LNCaP clone FGC (cell line): ENCODE data around the gene KCNH2.

Experiments
- DNase-seq: peaks from one replicate; pipeline ENCODE4 v3.0.0-alpha.2; 2011; ENCODE audit warnings: low read depth
- H3K4me3 ChIP-seq: 2 replicates; pipeline ENCODE4 v1.5.1; 2011; ENCODE audit warnings: mild to moderate bottlenecking, low read depth, low read length, control low read depth
- TF ChIP-seq, protein P1 (sequence below): IDR thresholded peaks from 2 replicates; pipeline ENCODE4 v1.5.1; 2012; ENCODE audit warnings: mild to moderate bottlenecking; ENCODE audit not compliant: control insufficient read depth, insufficient read depth; ENCODE audit errors: extremely low read depth

Gene KCNH2

DNA sequence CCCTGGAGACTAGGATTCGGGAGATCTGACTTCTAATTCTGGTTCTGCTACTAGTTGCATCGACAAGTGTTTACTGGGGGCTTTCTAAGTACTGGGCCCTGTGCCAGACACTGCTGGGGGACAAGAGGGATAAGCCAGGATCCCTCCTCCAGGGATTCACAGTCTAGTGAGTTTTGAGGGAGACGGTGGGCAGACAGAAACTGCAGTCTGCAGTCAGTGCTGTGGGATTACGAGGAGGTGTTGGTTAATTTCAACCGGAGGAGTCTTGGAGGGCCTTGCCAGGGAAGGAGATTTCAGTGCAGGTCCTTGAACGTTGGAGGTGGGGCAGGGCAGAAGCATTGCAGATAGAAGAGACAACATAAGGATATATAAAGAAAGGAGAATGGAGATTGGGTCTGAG is 3.5 kb upstream of the KCNH2 start:
- DNase-seq = no peak
- H3K4me3 ChIP-seq = no peak overlapping the region
- TF ChIP-seq, protein P1, sequence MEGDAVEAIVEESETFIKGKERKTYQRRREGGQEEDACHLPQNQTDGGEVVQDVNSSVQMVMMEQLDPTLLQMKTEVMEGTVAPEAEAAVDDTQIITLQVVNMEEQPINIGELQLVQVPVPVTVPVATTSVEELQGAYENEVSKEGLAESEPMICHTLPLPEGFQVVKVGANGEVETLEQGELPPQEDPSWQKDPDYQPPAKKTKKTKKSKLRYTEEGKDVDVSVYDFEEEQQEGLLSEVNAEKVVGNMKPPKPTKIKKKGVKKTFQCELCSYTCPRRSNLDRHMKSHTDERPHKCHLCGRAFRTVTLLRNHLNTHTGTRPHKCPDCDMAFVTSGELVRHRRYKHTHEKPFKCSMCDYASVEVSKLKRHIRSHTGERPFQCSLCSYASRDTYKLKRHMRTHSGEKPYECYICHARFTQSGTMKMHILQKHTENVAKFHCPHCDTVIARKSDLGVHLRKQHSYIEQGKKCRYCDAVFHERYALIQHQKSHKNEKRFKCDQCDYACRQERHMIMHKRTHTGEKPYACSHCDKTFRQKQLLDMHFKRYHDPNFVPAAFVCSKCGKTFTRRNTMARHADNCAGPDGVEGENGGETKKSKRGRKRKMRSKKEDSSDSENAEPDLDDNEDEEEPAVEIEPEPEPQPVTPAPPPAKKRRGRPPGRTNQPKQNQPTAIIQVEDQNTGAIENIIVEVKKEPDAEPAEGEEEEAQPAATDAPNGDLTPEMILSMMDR = no peak

DNA sequence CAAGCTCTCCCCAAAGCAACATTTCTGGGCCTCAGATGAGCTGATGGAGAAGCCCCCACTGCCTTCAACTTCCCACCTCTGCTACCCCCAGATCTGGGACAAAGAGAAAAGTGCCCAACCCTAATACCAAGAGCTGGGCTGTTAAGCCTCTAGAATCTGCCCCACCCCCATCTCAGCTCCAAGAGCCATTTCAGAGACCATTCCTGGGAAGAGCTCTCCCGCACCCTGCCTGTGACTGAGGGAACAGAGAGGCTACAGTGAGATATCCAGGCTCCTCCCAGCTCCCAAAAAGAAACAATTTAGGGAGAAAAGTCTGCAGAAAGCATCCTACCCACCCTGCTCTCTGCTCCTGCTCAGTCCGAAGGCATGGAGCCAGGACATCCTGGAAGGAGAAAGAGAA is 2.5 kb upstream of the KCNH2 start:
- DNase-seq = no peak

DNA sequence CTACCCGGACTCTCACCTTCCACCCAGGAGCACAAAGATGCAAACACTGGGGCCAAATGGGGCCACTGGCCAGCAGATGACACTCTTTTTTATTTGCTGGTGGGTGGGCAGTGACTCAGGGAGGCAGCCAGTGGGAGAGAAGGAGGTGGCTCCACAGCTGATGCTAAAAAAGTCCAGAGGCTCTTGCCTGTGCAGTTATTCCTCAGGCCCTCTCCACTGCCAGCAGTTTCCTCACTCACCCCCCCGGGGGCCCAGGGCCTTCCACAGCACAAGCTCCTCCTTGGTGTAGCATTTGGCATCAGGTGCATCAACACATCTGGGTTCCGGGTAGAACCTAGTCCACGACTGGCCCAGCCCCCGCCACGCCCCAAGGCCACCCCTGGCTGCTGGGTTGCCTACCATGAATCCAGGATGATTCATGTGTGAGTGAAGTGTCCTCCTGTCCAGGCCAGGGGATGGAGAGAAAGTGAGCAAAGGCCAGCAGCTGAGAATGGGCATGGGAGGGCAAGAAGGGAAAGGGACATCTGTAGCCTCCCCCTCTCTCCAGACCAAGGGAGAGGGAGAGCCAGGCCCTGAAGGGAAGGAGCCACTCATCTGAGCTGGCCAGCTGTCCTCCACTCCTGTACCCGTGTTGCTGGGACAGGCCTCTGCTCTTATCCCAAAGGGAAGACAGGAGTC is 1.7 kb upstream of the KCNH2 start:
- H3K4me3 ChIP-seq = no peak overlapping the region
- no peak for DNase-seq
- TF ChIP-seq, protein P1 = no peak

More for the DNA sequence above, 2.5 kb upstream of the KCNH2 start:
- no peak overlapping the region for H3K4me3 ChIP-seq
- TF ChIP-seq, protein P1 = no peak

DNA sequence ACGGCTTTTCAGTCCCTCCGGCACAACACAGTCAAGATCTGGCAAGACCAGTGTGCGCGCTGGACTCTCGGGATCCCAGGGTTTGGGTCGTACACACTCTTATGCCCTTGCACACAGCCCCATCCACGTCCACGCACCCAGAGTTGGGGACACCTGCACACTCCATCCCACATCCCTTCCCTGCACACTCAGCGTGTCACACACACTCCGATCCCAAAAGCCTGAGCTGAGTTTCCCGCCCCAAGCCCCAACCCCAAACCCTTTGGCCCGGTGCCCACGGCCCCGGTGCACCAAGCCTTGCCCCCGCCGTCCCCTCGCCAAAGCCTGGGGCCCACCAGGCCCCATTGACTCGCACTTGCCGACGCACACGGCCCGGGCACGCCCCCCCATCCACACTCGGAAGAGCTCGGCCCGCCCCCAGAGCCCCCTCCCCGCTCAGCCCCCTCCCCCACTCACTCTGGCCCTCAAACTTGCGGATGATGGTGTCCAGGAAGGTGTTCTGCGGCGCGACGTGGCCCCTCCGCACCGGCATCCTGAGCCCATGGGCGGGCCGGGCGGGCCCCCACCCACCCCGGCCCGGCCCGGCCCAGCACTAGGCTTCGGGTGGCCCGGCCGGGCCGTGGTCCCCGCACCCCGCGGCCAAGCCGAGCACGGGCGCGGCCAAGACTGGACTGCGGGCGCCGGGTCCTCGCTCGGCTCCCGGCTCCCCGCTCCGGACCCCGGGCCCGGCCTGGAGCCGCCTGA is 567 bp downstream of the KCNH2 start:
- DNase-seq = no peak
- TF ChIP-seq, protein P1 = no peak
- H3K4me3 ChIP-seq = peak overlapping the region; percentile 30

DNA sequence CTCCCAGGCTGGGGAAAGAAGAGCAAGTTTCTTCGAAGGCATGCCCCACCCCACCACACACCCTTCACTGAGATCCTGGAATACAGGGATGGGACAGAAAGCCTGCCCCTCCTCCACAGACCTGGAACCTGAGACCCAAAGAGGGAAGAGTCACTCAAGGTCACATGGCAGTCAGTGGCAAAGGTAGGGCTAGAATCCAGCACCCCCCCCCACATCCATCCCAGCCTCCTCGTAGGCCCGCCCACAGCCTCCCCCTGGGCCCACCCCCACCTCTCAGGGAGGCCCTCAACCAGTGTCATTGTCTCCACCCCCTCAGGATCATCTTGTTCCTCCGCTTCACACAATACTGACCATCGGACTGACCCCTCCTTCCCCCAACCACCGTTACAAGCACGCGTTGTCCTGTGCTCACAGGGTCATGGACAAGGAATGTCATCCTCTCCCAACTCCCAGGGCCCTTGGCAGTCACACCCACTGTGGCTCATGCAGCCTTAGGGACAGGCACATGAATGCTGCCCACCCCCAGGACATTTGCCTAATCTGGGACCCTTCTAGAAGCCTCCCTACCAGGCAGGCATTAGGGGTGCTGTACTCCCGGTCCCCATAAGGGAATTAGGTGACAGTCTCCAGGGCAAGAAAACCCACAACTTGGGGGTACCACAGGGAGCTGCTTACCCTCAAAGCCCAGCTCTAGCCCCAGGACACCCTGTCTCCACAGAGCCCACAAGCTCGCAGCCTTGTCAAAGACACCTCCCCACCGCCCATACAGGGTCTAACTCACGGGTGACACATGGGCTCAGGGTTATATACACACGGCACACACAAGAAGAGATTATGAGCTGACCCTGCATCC is 1.4 kb downstream of the KCNH2 start:
- no peak overlapping the region; the same call in 1 of the 2 replicates for H3K4me3 ChIP-seq
- DNase-seq = no peak
- TF ChIP-seq, protein P1 = no peak

DNA sequence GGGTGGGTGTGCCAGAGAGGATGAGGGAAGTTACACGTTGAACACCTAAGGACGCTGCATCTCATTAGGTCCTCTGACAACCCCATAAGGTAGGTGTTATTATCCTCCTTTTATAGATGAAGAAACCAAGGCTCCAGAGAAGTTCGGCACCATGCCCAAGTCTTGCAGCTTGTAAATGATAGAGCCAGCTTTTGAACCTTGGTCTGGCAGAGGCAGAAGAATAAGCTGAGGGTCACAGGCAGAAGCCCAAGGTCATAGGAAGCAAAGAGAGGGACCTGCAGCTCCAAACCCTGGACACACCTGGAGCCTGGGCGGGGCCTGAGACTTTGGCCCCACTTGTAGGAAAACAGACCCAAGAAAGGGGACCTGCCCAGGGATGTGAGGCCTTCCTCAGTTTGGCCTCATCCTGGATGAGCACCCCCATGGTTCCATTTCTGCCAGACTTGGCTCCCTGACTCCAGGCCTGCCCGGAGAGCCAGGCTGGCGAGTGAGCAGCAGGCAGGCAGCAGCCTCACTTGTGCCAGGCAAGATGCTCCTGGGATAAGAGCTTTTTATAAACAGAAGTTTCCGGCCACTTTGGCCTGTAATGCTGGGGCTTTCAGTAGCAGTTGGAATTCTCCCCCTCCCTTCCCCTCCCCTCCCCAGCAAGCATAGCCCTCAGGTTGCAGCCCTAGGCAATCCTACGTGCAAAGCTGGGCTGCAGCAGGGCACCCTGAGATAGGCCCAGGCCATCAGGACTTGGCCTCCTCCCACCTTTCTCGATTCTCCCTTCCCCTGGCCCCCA is 2.4 kb downstream of the KCNH2 start:
- DNase-seq = no peak
- peak overlapping the region; percentile 58 for H3K4me3 ChIP-seq
- TF ChIP-seq, protein P1 = no peak
